Measurements from ENCODE around the gene GALR2. TPM values are rescaled to one million over a fixed set of nuclear protein-coding genes. Genes with fewer than 3 reads are reported as not detected.

Gene GALR2
- polyA plus RNA-seq, 1 donor (not counting 4 experiments of a cell fraction or from before 2014, with no cell fraction given) = not detected

DNA sequence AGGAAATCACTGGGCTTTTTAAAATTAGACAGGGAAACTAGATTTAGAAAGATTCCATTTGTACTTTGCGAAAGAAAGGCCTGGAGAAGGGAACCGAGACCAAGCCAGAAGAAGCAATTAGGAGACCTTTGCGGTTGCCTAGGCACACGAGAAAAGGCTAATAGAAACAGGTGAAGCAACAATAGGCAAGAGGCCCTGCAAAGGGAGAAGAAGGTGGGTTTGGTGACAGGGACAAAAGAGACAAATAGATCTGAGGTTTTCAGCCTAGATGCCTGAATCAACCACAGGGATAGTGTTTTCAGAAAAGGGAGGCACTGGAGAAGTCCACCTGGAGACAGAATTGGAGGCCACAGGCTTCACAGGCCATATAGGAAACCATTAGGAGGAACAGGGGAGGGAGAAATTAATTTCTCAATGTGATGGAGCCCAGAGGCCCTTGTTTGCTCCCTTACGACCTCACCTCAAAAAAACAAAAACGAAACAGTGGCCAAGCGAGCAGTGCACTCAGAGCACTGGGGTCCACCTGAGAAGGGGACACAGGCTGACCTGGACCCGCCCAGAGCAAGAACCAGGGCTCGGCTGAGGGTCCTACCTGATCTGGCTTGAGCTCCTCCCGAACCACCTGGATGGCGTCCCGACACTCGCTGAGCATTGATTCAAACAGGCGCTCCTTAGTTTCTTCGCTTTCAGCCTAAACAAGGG lies 24.6 kb upstream of the GALR2 start:
- H3K79me2 ChIP-seq (ENCODE audit: control insufficient read depth, insufficient read depth, low read length) = peaks cover 7% of the 10 kb centered on the region
- TF ChIP-seq CTCF (optimal IDR thresholded peaks at IDR 0.05 in 1 of 3, IDR thresholded peaks at IDR 0.05 in 1 of 3, conservative IDR thresholded peaks at IDR 0.05 in 1 of 3; ENCODE audit: extremely low read depth in 1 of 3, insufficient read depth in 2 of 3, low read length in 3 of 3) (no peak), EZH2 (IDR thresholded peaks at IDR 0.05; ENCODE audit: low read length) (no peak)
- H4K20me1 ChIP-seq (ENCODE audit: control insufficient read depth, extremely low read depth, insufficient read depth, low read length) = no peaks in the 10 kb centered on the region
- H2AFZ ChIP-seq (ENCODE audit: control insufficient read depth, low read length) = no peak overlapping the region
- FAIRE-seq (no peak), DNase-seq (ENCODE audit: low read depth, low spot score) (no peak)
- H3K4me1 ChIP-seq (ENCODE audit: control insufficient read depth, extremely low read depth, insufficient read depth, low read length) = peaks cover 27% of the 10 kb centered on the region
- H3K27ac ChIP-seq (ENCODE audit: control insufficient read depth, insufficient read depth, low read length) = no peak overlapping the region
- no peak overlapping the region for H3K4me3 ChIP-seq (ENCODE audit: control insufficient read depth in 2 of 3, extremely low read depth in 1 of 3, insufficient read depth in 2 of 3, low read depth in 1 of 3, low read length in 3 of 3)
- dilution Hi-C loops (cut with MboI; ENCODE audit: extremely low pct_ligation_motif_present, low sequenced_read_pairs) = no loop called here
- H3K9ac ChIP-seq (ENCODE audit: control insufficient read depth, extremely low read depth, insufficient read depth, low read length) = no peak overlapping the region
- H3K36me3 ChIP-seq (ENCODE audit: control insufficient read depth in 2 of 2, extremely low read depth in 1 of 2, insufficient read depth in 2 of 2, low read length in 2 of 2) = peaks cover 25 to 55% of the 10 kb centered on the region in 2 experiments
- H3K4me2 ChIP-seq (ENCODE audit: control insufficient read depth, extremely low read depth, insufficient read depth, low read depth, low read length) = no peak overlapping the region
- no peaks in the 10 kb centered on the region for H3K9me3 ChIP-seq (ENCODE audit: control insufficient read depth, low read depth, low read length)
- peaks cover 3% of the 10 kb centered on the region for H3K9me1 ChIP-seq (ENCODE audit: control insufficient read depth, extremely low read depth, insufficient read depth, low read length)
- H3K27me3 ChIP-seq (ENCODE audit: control insufficient read depth, extremely low read depth, insufficient read depth, low read length) = no peaks in the 10 kb centered on the region

DNA sequence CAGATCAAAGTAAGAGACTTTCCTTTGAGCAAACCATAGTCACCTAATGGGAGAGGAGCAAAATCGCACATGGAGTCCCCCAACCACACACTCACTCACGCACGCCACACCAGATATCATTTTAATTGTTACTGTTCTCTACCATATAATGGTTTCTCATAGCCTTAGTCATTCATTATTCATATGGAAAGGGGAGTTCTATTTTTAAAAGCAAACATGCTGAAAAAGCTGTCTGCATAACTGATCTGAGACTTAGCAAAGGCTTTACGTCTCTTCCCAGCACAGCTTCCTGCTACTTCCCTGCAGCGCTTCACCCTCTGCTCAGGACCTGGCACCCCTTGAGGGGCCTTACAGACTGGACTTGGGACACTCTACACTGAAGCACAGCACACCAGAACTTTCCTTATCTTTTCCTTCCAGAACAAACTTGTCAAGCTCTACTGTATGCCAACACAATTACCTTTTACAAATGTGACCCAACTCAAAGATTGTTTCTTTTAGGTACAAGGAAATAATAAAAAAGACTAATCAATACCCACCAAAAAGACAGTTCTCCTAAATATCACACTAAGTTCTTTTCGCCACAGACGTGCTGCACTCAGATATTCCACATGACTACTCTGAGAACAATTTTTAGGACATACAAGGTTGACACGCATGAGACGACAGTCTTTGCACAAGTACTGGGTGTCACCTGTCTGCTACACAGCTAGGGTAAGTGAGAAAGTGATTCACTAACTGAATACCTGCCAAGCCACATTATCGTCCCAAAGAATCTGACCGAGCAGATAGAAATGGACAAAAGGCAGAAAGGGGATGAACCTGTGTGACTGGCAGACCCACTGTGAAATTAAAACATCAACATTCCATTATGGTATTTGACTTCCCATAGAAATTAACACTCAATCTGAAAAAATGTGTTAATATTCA lies 23.8 kb upstream of the GALR2 start:
- no peak overlapping the region for H3K4me2 ChIP-seq (ENCODE audit: control insufficient read depth, extremely low read depth, insufficient read depth, low read depth, low read length)
- no peaks in the 10 kb centered on the region for H4K20me1 ChIP-seq (ENCODE audit: control insufficient read depth, extremely low read depth, insufficient read depth, low read length)
- no peak for DNase-seq (ENCODE audit: low read depth, low spot score)
- no peak for TF ChIP-seq EZH2 (IDR thresholded peaks at IDR 0.05; ENCODE audit: low read length)
- no peak for TF ChIP-seq CTCF (optimal IDR thresholded peaks at IDR 0.05 in 1 of 3, IDR thresholded peaks at IDR 0.05 in 1 of 3, conservative IDR thresholded peaks at IDR 0.05 in 1 of 3; ENCODE audit: extremely low read depth in 1 of 3, insufficient read depth in 2 of 3, low read length in 3 of 3)
- peaks cover 27% of the 10 kb centered on the region for H3K4me1 ChIP-seq (ENCODE audit: control insufficient read depth, extremely low read depth, insufficient read depth, low read length)
- H3K79me2 ChIP-seq (ENCODE audit: control insufficient read depth, insufficient read depth, low read length) = peaks cover 7% of the 10 kb centered on the region
- no peak overlapping the region for H3K9ac ChIP-seq (ENCODE audit: control insufficient read depth, extremely low read depth, insufficient read depth, low read length)
- no peak overlapping the region for H3K4me3 ChIP-seq (ENCODE audit: control insufficient read depth in 2 of 3, extremely low read depth in 1 of 3, insufficient read depth in 2 of 3, low read depth in 1 of 3, low read length in 3 of 3)
- no peak overlapping the region for H2AFZ ChIP-seq (ENCODE audit: control insufficient read depth, low read length)
- H3K9me3 ChIP-seq (ENCODE audit: control insufficient read depth, low read depth, low read length) = no peaks in the 10 kb centered on the region
- FAIRE-seq = no peak
- H3K36me3 ChIP-seq (ENCODE audit: control insufficient read depth in 2 of 2, extremely low read depth in 1 of 2, insufficient read depth in 2 of 2, low read length in 2 of 2) = peaks cover 20 to 50% of the 10 kb centered on the region in 2 experiments
- no peaks in the 10 kb centered on the region for H3K27me3 ChIP-seq (ENCODE audit: control insufficient read depth, extremely low read depth, insufficient read depth, low read length)
- peaks cover 3% of the 10 kb centered on the region for H3K9me1 ChIP-seq (ENCODE audit: control insufficient read depth, extremely low read depth, insufficient read depth, low read length)
- dilution Hi-C loops (cut with MboI; ENCODE audit: extremely low pct_ligation_motif_present, low sequenced_read_pairs) = no loop called here
- no peak overlapping the region for H3K27ac ChIP-seq (ENCODE audit: control insufficient read depth, insufficient read depth, low read length)
